T-helper 1 cell (primary cell): Measurements from ENCODE around the gene CLTB.
A peak's percentile ranks its signal among the peaks of the same experiment; 100 is the strongest.

Source experiments
- DNase-seq, 5 donors: peaks; one replicate each; pipeline ENCODE4 v3.0.0-alpha.2; 2012 to 2020

The CLTB gene

GRCh38 chr5:176381979-176382378 lies 34.4 kb downstream of the CLTB start:
- DNase-seq = no peak

- DNase-seq = no peak
Measured at GRCh38 chr5:176381423-176381822, 34.9 kb downstream of the CLTB start.

GRCh38 chr5:176379881-176380280 lies 36.5 kb downstream of the CLTB start:
- no peak for DNase-seq

DNA sequence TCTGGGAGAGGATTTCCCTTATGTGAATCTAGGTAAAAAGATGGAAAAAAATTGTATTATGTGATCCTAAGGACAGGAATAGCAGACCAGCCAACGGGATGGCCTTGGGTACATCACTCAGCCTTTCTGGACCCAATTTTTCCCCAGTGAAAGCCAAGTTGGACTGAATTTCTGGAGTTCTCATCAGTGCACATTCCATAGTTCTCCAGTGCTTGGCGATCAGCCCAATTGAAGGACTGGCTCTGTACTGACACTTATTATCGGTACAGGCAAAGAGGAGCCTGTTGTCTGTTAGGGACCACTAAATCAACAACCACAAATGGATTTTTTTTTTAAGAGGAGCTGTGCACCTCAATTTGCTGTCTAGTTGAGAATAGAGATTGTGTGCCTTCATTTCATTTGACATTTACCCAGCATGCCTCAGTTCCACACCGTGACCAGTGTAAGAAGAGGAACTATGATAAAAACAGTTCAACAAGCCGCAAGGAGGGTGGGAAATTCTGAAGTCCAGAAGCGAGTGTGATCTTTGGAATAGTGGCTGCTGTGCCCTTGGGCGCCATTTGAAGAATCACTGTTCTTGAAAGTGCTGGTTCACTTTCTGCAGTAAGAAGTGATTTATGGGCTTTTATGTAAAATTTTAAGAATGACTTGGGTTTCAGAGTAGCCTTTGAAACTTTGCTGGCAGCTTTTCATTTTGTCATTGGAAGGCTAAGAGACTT lies 43.1 kb downstream of the CLTB start:
- no peak for DNase-seq

- DNase-seq = no peak
Measured at GRCh38 chr5:176371621-176372539, 44.5 kb downstream of the CLTB start.

DNA sequence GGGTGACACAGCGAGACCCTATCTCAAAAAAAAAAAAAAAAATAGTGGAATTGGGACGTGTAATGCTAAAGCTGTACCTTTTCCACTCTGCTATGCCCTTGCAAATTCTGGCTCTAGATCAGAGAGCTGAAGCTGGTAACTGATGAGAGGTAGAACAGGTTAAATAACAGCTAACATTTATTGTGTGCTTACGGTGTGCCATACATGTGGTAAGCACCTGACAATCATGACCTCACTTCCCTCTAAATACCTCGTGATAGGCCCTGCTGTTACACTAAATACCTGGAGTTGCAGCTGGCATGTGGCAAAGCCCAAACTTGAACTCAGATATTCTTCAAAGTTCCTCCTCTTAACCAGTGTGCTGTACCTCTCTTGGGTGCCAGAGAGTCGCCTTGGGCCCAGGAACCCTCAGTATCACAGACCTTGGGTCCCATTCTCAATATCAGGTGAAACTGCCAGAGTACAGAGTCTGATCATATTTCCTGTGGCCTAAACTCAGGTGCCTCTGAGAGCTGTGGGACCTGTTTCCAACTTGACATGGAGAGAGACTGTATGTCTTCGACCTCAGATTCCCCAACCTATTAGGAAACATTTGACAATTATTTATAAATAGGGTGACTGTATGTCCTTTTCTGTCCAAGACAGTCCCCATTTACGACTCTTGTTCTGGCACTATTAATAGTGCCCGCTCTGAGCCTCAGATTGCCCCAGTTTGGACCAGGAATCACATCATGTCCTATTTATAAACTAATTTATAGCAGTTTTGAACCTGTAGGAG lies 46.2 kb downstream of the CLTB start:
- DNase-seq = no peak

DNA sequence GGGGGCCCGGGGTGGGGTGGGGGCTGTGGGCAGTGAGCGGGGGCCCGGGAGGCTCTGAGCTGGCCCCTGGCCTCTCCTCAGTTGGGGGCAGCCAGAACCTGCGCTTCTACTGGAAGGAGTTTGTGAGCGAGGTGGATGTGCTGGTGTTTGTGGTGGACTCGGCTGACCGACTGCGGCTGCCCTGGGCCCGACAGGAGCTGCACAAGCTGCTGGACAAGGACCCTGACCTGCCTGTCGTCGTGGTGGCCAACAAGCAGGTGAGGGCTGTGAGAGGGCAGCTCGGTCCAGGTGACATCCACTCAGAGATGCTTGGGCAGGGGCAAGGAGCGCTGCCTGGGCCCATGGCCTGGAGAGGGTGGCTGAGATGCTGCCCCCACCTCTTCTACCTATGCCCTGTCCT lies 47.6 kb downstream of the CLTB start:
- no peak for DNase-seq

- no peak for DNase-seq
Measured at GRCh38 chr5:176366232-176366894, 50.0 kb downstream of the CLTB start.

DNA sequence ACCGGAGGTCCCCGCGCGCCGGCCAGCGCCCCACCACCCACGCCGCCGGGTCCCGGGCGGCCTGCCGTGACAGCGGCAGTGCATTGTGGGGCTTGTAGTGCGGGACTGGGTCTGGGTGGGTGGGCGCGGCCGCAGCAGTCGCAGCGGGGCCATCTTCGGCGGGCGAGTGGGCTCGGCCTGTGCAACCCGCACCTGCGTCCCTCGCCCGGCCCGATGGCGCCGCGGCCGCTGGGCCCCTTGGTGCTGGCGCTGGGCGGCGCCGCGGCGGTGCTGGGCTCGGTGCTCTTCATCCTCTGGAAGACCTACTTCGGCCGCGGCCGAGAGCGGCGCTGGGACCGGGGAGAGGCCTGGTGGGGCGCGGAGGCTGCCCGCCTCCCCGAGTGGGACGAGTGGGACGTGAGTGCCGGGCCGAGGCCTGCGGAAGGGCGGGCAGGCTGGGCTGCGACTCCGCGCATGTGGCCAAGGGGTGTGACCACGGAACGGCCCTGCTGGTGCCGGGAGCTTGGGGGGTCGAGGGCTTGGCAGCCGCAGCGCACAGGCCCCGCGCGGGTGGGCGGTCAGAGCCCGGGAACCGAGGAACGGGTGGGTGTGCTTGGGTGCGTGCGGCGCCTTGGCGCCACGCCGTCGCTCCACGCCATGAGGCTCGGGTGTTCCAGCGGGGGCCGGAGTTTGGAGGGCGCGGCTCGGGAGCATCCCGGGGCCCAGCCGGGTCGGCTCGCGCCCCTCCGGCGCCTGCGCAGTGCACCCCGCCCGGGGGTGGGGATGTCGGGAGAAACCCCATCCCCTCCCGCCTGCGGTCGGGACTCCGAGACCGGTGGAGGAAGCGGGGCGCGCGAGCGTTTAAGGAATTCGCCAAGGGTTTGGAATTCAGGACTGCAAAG lies 50.7 kb downstream of the CLTB start, which contains the start of gene ARL10:
Gene ARL10, plus strand, starts transcription at position 137 of the 881 bp plus-strand sequence. Its CDS starts 77 bp downstream, at position 214.
- peak; percentile 24 to 51 (median 37) for DNase-seq

GRCh38 chr5:176364765-176365350 lies 51.5 kb downstream of the CLTB start:
- peak in 1 of 5 donors; percentile 4 for DNase-seq

GRCh38 chr5:176362233-176362490 lies 54.2 kb downstream of the CLTB start:
- DNase-seq = no peak

- DNase-seq = peak; percentile 88 to 96 (median 93)
Measured at GRCh38 chr5:176361437-176362232, 54.7 kb downstream of the CLTB start, which contains the start of gene KIAA1191. TSS of gene KIAA1191 (minus strand) at chr5:176361764. CDS start at chr5:176359508, 2,256 bp downstream.

DNA sequence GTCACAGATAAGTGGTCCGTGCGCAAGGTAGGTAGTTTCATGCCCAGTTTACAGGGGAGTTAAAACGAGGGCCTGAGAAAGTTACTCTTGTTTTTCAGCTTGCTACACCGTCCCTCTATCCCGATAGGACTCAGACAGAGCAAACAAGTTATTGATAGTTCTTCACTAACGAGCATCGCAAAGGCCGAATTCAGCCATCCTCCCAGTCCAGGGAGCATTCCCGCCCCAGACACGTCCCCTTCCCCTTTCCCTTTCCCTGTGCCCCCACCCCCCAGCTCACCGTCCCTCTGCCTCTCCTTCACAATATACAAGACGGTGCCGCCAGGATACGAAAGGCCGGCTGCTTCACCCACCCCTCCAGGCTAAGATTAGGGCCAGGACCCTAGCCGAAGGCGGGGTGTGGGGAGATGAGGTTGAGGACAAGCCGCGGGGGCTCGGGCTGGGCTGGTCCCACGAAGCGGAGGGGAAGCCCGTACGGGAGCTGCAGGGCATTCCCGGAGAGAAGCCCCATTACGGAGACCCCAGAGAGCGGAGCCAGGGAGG lies 55.4 kb downstream of the CLTB start:
- no peak for DNase-seq

- no peak for DNase-seq
Measured at GRCh38 chr5:176359658-176360057, 56.7 kb downstream of the CLTB start.

GRCh38 chr5:176356179-176356566 lies 60.2 kb downstream of the CLTB start:
- DNase-seq = no peak

GRCh38 chr5:176355400-176356178 lies 60.8 kb downstream of the CLTB start:
- no peak for DNase-seq

DNA sequence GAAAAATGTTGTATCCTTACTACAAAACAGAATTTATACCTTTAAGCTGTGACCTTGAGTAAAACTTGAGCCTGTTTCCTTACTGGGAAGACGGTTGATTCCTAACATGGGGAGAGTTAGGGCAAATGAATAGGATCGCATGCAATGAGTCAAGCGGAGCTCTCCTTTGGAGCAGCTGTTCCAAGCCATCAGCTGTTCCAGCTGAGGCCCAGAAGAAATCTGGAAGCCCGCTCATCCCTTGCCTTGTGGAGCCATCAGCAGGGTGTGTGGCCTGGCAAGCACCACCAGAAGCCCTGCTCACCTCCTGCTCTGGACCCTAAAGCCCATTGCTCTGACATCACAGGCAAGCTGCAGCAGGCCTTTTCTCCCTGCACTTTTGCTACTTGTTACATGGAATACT lies 62.8 kb downstream of the CLTB start:
- no peak for DNase-seq

DNA sequence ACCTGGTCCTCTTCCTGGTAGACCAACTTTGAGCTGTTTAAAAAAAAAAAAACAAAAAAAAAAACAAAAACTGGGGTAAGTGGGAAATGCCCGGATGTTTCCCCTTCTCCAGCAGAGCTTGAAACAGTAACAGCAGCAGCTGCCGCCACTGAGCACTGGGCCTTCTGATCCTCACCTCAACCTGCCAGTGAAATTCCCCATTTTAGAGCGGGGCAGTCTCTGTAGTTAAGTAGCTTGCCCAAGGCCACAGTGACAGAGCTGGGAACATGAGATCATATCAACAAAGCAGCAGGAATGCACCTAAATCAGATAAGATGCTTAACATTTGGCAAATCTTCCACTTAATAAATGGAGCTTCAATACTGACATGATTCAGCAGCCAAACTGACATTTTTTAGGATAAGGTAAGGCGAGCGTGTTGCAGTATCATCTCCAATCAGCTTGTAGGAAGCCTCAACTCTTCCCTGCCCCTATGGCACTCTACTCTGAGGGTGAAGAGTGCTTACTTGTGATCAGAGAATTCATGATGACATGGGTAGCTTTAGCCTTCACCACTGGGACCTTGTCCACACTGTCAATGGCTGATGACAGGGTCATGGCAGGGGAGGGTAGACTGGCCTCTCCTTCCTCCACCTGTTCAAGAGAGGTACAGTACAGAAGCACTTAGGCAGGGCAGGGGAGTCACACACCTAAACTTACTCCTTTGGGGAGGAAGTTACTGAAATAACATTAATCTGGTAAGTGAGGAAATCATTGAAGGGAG lies 64.0 kb downstream of the CLTB start:
- no peak for DNase-seq
